Gastrocnemius medialis (tissue), 4 donors: ENCODE results near the gene UBAP1L.

ENCODE experiments used
- POLR2A ChIP-seq, 2 donors: fragments of 450-650 bp; IDR thresholded peaks; one replicate each; pipeline ENCODE4 v1.6.1; 2017; ENCODE audit warnings: antibody characterized with exemption in 2 of 2, mild to moderate bottlenecking in 2 of 2, moderate library complexity in 2 of 2
- TF ChIP-seq, protein P1 (sequence below), 5 experiments: fragments of 450-650 bp in 3 of 5; fragments of 200-600 bp in 2 of 5; sonication (generic) in 2 of 5; IDR thresholded peaks in 4 of 5; conservative IDR thresholded peaks in 1 of 5; 1 replicate in 4 of 5; 2 replicates in 1 of 5; pipeline ENCODE4 v1.5.1; 2016 to 2019; ENCODE audit warnings: antibody characterized with exemption in 5 of 5, mild to moderate bottlenecking in 3 of 5, moderate library complexity in 3 of 5

DNA sequence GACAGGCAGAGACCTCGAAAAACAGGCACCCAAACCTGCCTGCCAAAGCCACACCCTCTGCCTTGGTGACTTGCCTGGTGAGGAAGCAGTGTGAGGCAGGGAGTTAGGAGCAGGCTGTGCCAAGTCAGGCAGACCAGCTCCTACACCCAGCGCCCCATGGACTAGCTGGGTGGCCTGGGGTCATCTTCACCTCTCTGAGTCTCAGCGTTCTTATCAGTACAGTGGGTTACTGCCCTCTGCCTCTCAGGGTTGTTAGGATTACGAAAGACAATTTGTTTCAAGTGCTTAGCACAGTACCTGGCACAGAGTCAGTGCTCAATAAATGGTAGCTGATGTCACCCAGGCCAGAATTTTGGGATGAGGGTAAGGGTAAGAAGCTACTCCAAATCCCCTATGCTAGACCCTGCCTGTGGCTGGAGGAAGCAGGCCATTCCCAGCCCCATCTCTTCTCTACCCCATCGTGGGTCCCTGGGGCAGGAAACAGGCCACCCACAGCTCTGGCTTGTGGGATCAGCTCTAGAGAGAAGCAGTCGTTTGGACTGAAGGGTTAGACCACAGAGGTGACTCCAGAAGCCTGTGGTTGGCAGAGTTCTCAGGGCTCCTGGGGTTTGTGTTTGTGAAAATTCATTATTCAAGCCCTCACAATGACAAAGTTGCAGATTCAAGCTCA is 59.7 kb downstream of the UBAP1L start:
- TF ChIP-seq POLR2A (IDR thresholded peaks at IDR 0.05), result no peak
- TF ChIP-seq, protein P1, sequence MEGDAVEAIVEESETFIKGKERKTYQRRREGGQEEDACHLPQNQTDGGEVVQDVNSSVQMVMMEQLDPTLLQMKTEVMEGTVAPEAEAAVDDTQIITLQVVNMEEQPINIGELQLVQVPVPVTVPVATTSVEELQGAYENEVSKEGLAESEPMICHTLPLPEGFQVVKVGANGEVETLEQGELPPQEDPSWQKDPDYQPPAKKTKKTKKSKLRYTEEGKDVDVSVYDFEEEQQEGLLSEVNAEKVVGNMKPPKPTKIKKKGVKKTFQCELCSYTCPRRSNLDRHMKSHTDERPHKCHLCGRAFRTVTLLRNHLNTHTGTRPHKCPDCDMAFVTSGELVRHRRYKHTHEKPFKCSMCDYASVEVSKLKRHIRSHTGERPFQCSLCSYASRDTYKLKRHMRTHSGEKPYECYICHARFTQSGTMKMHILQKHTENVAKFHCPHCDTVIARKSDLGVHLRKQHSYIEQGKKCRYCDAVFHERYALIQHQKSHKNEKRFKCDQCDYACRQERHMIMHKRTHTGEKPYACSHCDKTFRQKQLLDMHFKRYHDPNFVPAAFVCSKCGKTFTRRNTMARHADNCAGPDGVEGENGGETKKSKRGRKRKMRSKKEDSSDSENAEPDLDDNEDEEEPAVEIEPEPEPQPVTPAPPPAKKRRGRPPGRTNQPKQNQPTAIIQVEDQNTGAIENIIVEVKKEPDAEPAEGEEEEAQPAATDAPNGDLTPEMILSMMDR (IDR thresholded peaks at IDR 0.05 in 4 of 5, conservative IDR thresholded peaks at IDR 0.05 in 1 of 5), result no peak
